GM12865 (cell line): ENCODE measurements around the gene SPATA12.

Experiments
- DNase-seq: peaks from one replicate; pipeline ENCODE4 v3.0.0; 2010; ENCODE audit warnings: low read depth
- H3K4me3 ChIP-seq: 2 replicates; pipeline ENCODE4 v1.5.1; 2011; ENCODE audit warnings: mild to moderate bottlenecking, low read depth, low read length, control low read depth
- CTCF ChIP-seq: IDR thresholded peaks from 2 replicates; pipeline ENCODE4 v1.5.1; 2011; ENCODE audit warnings: low read length, control low read depth, low read depth, inconsistent platforms; ENCODE audit not compliant: insufficient read depth; ENCODE audit errors: missing control alignments

The SPATA12 gene

GRCh38 chr3:57069503-57069902 is 9.0 kb downstream of the SPATA12 start:
- no peak for DNase-seq
- no peak overlapping the region for H3K4me3 ChIP-seq
- TF ChIP-seq CTCF: no peak

GRCh38 chr3:57073628-57074027 is 13.2 kb downstream of the SPATA12 start:
- no peak for DNase-seq
- no peak for TF ChIP-seq CTCF
- no peak overlapping the region for H3K4me3 ChIP-seq

- TF ChIP-seq CTCF: no peak
These were observed 13.7 kb downstream of the SPATA12 start for GRCh38 chr3:57074135-57074534.

GRCh38 chr3:57076422-57076951 is 16.0 kb downstream of the SPATA12 start:
- H3K4me3 ChIP-seq: no peak overlapping the region
- no peak for TF ChIP-seq CTCF
- DNase-seq: no peak

More at GRCh38 chr3:57074135-57074534, 13.7 kb downstream of the SPATA12 start:
- DNase-seq: no peak
- H3K4me3 ChIP-seq: no peak overlapping the region

- H3K4me3 ChIP-seq: peak overlapping the region; percentile 69
- TF ChIP-seq CTCF: no peak
- DNase-seq: no peak
These were observed 17.3 kb downstream of the SPATA12 start for GRCh38 chr3:57077630-57078343.

- H3K4me3 ChIP-seq: peak overlapping the region; percentile 69
- DNase-seq: peak; percentile 41
- no peak for TF ChIP-seq CTCF
These were observed 17.8 kb downstream of the SPATA12 start for GRCh38 chr3:57078344-57078634.
